Nephron progenitor cell (in vitro differentiated cells): ENCODE measurements around the gene ERC2.

Experiments
- DNase-seq: peaks from one replicate; pipeline ENCODE4 v3.0.0; 2021
- H3K27ac Mint-ChIP-seq: 2 replicates; pipeline ENCODE4 v1.8.0; 2021; ENCODE audit warnings: mild to moderate bottlenecking, moderate library complexity, mixed read lengths
- H3K27me3 Mint-ChIP-seq: 2 replicates; pipeline ENCODE4 v1.8.0; 2021; ENCODE audit warnings: mild to moderate bottlenecking, low read depth, mixed read lengths; ENCODE audit not compliant: poor library complexity
- H3K36me3 Mint-ChIP-seq: 2 replicates; pipeline ENCODE4 v1.8.0; 2021; ENCODE audit warnings: low read depth, mixed read lengths
- H3K4me1 Mint-ChIP-seq: 2 replicates; pipeline ENCODE4 v1.8.0; 2021; ENCODE audit warnings: mixed read lengths
- H3K4me3 Mint-ChIP-seq: 2 replicates; pipeline ENCODE4 v1.8.0; 2021; ENCODE audit warnings: mild to moderate bottlenecking, moderate library complexity, mixed read lengths
- H3K9me3 Mint-ChIP-seq: 2 replicates; pipeline ENCODE4 v1.8.0; 2021; ENCODE audit warnings: mild to moderate bottlenecking, moderate library complexity, mixed read lengths
- TF ChIP-seq, protein P1 (sequence below): fragments of 200-600 bp; sonication (generic); IDR thresholded peaks from 2 replicates; pipeline ENCODE4 v1.5.0; 2021; ENCODE audit warnings: antibody characterized with exemption

ERC2 gene

DNA sequence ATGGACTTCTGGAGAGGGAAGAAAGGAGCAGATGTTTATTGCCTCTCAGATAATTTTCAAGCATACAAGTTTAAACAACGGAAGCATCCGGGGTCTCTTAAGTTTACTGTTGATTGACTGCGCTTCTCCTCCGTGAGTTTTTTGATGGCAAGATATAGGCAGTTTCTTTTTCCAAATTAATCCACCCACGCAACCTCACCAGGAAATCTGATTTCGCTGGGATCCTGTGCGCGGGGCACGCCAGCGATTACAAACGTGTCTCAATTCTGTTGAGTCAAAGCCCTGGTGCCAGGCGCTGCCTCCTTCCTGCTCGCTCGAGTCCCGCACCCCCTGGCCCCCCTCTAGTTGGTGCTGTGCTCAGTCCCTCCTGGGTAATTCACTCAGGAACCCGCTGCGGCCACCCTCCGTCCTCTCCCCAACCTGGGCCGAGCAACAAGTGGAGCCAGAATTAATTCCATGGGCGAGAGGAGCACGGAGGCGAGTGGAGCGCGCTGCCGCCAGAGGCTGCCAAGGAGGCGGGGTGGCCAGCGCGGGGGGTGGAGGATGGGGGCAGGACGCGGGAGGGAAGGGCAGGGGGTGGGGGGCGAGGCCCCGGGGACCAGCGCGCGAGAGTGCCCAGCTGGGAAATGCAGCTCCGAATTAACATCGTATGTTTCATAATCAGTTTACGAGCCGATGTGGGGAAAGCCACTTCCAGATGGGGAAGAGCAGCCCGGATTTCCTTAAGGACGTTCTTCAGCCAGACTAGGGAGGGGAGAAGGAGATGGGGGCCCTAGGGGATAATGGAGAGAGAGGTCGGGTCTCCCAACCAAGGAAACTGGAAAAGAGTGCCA is 987.1 kb downstream of the ERC2 start:
- TF ChIP-seq, protein P1, sequence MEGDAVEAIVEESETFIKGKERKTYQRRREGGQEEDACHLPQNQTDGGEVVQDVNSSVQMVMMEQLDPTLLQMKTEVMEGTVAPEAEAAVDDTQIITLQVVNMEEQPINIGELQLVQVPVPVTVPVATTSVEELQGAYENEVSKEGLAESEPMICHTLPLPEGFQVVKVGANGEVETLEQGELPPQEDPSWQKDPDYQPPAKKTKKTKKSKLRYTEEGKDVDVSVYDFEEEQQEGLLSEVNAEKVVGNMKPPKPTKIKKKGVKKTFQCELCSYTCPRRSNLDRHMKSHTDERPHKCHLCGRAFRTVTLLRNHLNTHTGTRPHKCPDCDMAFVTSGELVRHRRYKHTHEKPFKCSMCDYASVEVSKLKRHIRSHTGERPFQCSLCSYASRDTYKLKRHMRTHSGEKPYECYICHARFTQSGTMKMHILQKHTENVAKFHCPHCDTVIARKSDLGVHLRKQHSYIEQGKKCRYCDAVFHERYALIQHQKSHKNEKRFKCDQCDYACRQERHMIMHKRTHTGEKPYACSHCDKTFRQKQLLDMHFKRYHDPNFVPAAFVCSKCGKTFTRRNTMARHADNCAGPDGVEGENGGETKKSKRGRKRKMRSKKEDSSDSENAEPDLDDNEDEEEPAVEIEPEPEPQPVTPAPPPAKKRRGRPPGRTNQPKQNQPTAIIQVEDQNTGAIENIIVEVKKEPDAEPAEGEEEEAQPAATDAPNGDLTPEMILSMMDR, result no peak
- peaks cover 3% of the 10 kb centered on the region for H3K27me3 Mint-ChIP-seq
- peaks cover 86% of the 10 kb centered on the region for H3K4me1 Mint-ChIP-seq
- H3K4me3 Mint-ChIP-seq, result peak overlapping the region; percentile 95
- DNase-seq, result peak; percentile 57
- no peaks in the 10 kb centered on the region for H3K9me3 Mint-ChIP-seq
- H3K36me3 Mint-ChIP-seq, result peaks cover 35% of the 10 kb centered on the region
- peak overlapping the region; percentile 93 for H3K27ac Mint-ChIP-seq

DNA sequence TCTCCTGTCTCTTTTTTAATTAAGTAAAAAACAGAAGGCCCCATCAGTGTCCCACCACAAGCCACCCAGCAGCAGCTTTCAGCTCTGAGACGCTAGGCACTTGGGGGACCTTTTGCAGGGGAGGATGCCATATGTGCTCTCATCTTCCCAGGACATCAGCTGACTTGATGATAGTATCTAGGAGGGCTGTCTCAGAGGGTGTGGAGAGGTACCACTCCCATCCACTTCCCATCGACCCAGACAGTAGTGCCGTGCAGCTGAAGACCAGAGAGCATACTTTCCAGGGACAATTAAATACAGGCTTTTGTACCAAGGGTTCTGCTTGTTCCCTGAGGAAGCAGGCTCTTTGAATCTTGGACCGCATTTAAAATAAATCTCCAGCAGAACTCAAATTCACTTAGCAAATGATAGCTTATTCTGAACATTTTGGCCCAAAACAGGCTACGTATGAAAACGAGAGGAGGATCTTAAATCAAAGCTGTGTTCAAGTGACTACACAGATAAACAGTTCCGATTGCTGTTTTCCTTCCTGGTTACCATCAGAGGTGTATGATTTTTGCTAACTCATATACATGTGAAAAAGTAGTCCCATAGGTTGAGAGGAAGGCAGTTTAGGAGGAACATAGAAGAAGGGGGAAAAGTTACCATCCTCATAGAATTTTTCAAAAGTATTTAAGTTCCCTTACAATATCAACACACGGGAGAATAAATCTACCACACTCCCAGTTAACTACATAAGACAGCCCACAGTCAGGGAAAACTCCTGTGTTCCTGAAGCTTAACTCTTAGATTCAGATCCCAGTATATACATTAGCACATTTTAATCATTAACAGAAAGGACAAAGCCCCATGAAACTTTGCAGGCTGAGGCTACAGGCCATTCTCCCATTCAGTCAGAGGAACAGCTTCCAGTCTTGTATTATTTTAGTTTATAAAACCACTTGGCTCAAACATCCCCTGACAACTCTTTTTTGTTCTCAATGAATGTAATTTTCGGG is 990.7 kb downstream of the ERC2 start:
- Mint-ChIP-seq H3K27ac (peak overlapping the region; percentile 11), H3K4me1 (peaks cover 84% of the 10 kb centered on the region), H3K36me3 (peaks cover 57% of the 10 kb centered on the region), H3K9me3 (no peaks in the 10 kb centered on the region), H3K4me3 (peak overlapping the region; percentile 34), H3K27me3 (peaks cover 3% of the 10 kb centered on the region)
- no peak for DNase-seq
- TF ChIP-seq, protein P1, result no peak

GRCh38 chr3:55476515-55476914 is 991.8 kb downstream of the ERC2 start:
- no peak for DNase-seq
- peak overlapping the region; percentile 14 for H3K4me3 Mint-ChIP-seq
- H3K27me3 Mint-ChIP-seq, result no peaks in the 10 kb centered on the region
- H3K36me3 Mint-ChIP-seq, result peaks cover 66% of the 10 kb centered on the region
- peak overlapping the region; percentile 2 for H3K27ac Mint-ChIP-seq
- H3K4me1 Mint-ChIP-seq, result peaks cover 78% of the 10 kb centered on the region
- H3K9me3 Mint-ChIP-seq, result no peaks in the 10 kb centered on the region
- TF ChIP-seq, protein P1, result no peak

GRCh38 chr3:55474213-55474632 is 994.0 kb downstream of the ERC2 start:
- peak; percentile 31 for DNase-seq
- TF ChIP-seq, protein P1, result no peak
- peak overlapping the region; percentile 58 for H3K4me3 Mint-ChIP-seq
- H3K9me3 Mint-ChIP-seq, result no peaks in the 10 kb centered on the region
- peak overlapping the region; percentile 38 for H3K27ac Mint-ChIP-seq
- peaks cover 59% of the 10 kb centered on the region for H3K4me1 Mint-ChIP-seq
- no peaks in the 10 kb centered on the region for H3K27me3 Mint-ChIP-seq
- H3K36me3 Mint-ChIP-seq, result peaks cover 78% of the 10 kb centered on the region

GRCh38 chr3:55473788-55474187 is 994.5 kb downstream of the ERC2 start:
- Mint-ChIP-seq H3K4me3 (peak overlapping the region; percentile 58), H3K27ac (peak overlapping the region; percentile 38), H3K9me3 (no peaks in the 10 kb centered on the region), H3K27me3 (no peaks in the 10 kb centered on the region), H3K4me1 (peaks cover 59% of the 10 kb centered on the region), H3K36me3 (peaks cover 78% of the 10 kb centered on the region)
- TF ChIP-seq, protein P1, result no peak
- DNase-seq, result no peak
